HepG2 (cell line): ENCODE data around the gene MTHFD2. TPM values are rescaled to one million over a fixed set of nuclear protein-coding genes. Genes with fewer than 3 reads are reported as not detected.

ENCODE experiments used
- AFF4 ChIP-seq: sonication (generic); formaldehyde crosslinking; IDR thresholded peaks from 2 replicates; pipeline ENCODE4 v1.4.0; 2020; ENCODE audit warnings: missing genetic modification reagents
- ATF3 ChIP-seq: sonication (generic); formaldehyde crosslinking; IDR thresholded peaks from 2 replicates; pipeline ENCODE4 v1.4.0; 2020; ENCODE audit warnings: missing genetic modification reagents
- CERS6 ChIP-seq: sonication (generic); formaldehyde crosslinking; IDR thresholded peaks from 2 replicates; pipeline ENCODE4 v1.5.0; 2020; ENCODE audit warnings: missing genetic modification reagents
- ELF4 ChIP-seq: sonication (generic); formaldehyde crosslinking; IDR thresholded peaks from 2 replicates; pipeline ENCODE4 v1.5.0; 2020; ENCODE audit warnings: missing genetic modification reagents, mild to moderate bottlenecking, moderate library complexity, borderline replicate concordance
- GPBP1L1 ChIP-seq: sonication (generic); formaldehyde crosslinking; IDR thresholded peaks from 2 replicates; pipeline ENCODE4 v1.5.0; 2020; ENCODE audit warnings: mild to moderate bottlenecking, missing genetic modification reagents
- GTF2F1 ChIP-seq: fragments of 150-350 bp; IDR thresholded peaks from 2 replicates; pipeline ENCODE4 v1.6.1; 2014; ENCODE audit warnings: low read length
- HOXD1 ChIP-seq: sonication (generic); formaldehyde crosslinking; IDR thresholded peaks from 2 replicates; pipeline ENCODE4 v1.5.0; 2020; ENCODE audit warnings: missing genetic modification reagents
- MYNN ChIP-seq: sonication (generic); formaldehyde crosslinking; IDR thresholded peaks from 2 replicates; pipeline ENCODE4 v1.4.0; 2020; ENCODE audit warnings: mild to moderate bottlenecking, low read depth, missing genetic modification reagents
- NCOA5 ChIP-seq: sonication (generic); formaldehyde crosslinking; IDR thresholded peaks from 2 replicates; pipeline ENCODE4 v1.4.0; 2020; ENCODE audit warnings: missing genetic modification reagents
- PHF20 ChIP-seq: sonication (generic); formaldehyde crosslinking; IDR thresholded peaks from 2 replicates; pipeline ENCODE4 v1.5.0; 2020; ENCODE audit warnings: mild to moderate bottlenecking, missing genetic modification reagents
- RFX1 ChIP-seq: fragments of 450-650 bp; IDR thresholded peaks from 2 replicates; pipeline ENCODE4 v1.6.1; 2017
- SMYD3 ChIP-seq: sonication (generic); formaldehyde crosslinking; IDR thresholded peaks from 2 replicates; pipeline ENCODE4 v1.8.1; 2023; ENCODE audit warnings: mild to moderate bottlenecking, missing genetic modification reagents
- TGIF2 ChIP-seq: IDR thresholded peaks from 2 replicates; pipeline ENCODE4 v1.6.1; 2016; ENCODE audit warnings: control low read depth, missing compliant biosample characterization
- ZBTB26 ChIP-seq: IDR thresholded peaks from 2 replicates; pipeline ENCODE4 v1.6.1; 2016; ENCODE audit warnings: missing compliant biosample characterization, missing genetic modification reagents, borderline replicate concordance
- ZFP37 ChIP-seq: sonication (generic); formaldehyde crosslinking; IDR thresholded peaks from 2 replicates; pipeline ENCODE4 v1.4.0; 2020; ENCODE audit warnings: missing genetic modification reagents, borderline replicate concordance
- ZMAT3 ChIP-seq: sonication (generic); formaldehyde crosslinking; conservative IDR thresholded peaks from 2 replicates; pipeline ENCODE4 v1.7.0; 2021; ENCODE audit warnings: missing genetic modification reagents
- ZNF207 ChIP-seq: fragments of 450-650 bp; IDR thresholded peaks from 2 replicates; pipeline ENCODE4 v1.6.1; 2016; ENCODE audit warnings: antibody characterized with exemption, borderline replicate concordance
- ZNF263 ChIP-seq: sonication (generic); formaldehyde crosslinking; IDR thresholded peaks from 2 replicates; pipeline ENCODE4 v1.4.0; 2020; ENCODE audit warnings: missing genetic modification reagents
- ZNF350 ChIP-seq: sonication (generic); formaldehyde crosslinking; IDR thresholded peaks from 2 replicates; pipeline ENCODE4 v1.4.0; 2020; ENCODE audit warnings: mild to moderate bottlenecking, low read depth, missing genetic modification reagents, borderline replicate concordance
- ZNF567 ChIP-seq: sonication (generic); formaldehyde crosslinking; IDR thresholded peaks from 2 replicates; pipeline ENCODE4 v1.8.1; 2023; ENCODE audit warnings: mild to moderate bottlenecking, missing genetic modification reagents, borderline replicate concordance
- ZNF691 ChIP-seq: sonication (generic); formaldehyde crosslinking; IDR thresholded peaks from 2 replicates; pipeline ENCODE4 v1.4.0; 2020; ENCODE audit warnings: missing genetic modification reagents, low read depth, mild to moderate bottlenecking, borderline replicate concordance
- ZNF724P ChIP-seq: sonication (generic); formaldehyde crosslinking; IDR thresholded peaks from 2 replicates; pipeline ENCODE4 v1.8.0; 2022; ENCODE audit warnings: missing genetic modification reagents, borderline replicate concordance
- polyA plus RNA-seq, 8 experiments: library from polyadenylated mRNA; depleted of rRNA in 3 of 8; stranded (reverse) in 7 of 8; unstranded in 1 of 8; fragments of >200 nt; fragmentation: Illumina TruSeq in 4 of 8; extraction: Trizol in 4 of 8; gene quantifications; 2 replicates each; pipeline versions ENCODE4 v1.2.1 to v1.2.3, GENCODE V29; 2011 to 2016; ENCODE audit warnings: low read depth in 4 of 8, missing spikeins in 1 of 8, mixed read lengths in 1 of 8; ENCODE audit not compliant: insufficient read depth in 1 of 8
- total RNA-seq, 5 experiments: library from RNA; depleted of rRNA; stranded (reverse); fragments of >200 nt; fragmentation: Illumina TruSeq; extraction: Trizol; gene quantifications; 2 replicates each; pipeline ENCODE4 v1.2.3, GENCODE V29; 2016; ENCODE audit warnings: low read depth in 1 of 5

The MTHFD2 gene
- total and polyA plus RNA-seq, 2 of the 13 experiments (the other 11 are each of a cell fraction or from before 2014, with no cell fraction given), result 188 to 269 TPM

- TF ChIP-seq ZBTB26 (CRISPR knock-in tag) (0 out of 2 replicates have a peak, but pooled peaks have one; percentile 2), AFF4 (CRISPR knock-in tag) (no peak), ZNF350 (CRISPR knock-in tag) (no peak), ZNF724P (CRISPR knock-in tag) (no peak), PHF20 (CRISPR knock-in tag) (peak; percentile 24), RFX1 (no peak), ATF3 (no peak), GTF2F1 (no peak), ZNF207 (no peak), NCOA5 (CRISPR knock-in tag) (no peak), ZNF263 (CRISPR knock-in tag) (no peak), CERS6 (CRISPR knock-in tag) (no peak), SMYD3 (CRISPR knock-in tag) (no peak), MYNN (CRISPR knock-in tag) (no peak), TGIF2 (0 out of 2 replicates have a peak, but pooled peaks have one; percentile 25), GPBP1L1 (CRISPR knock-in tag) (no peak), ZFP37 (0 out of 2 replicates have a peak, but pooled peaks have one; percentile 16), ZNF567 (peak; percentile 50; the same call in 1 of the 2 replicates), ZNF691 (CRISPR knock-in tag) (no peak), ELF4 (CRISPR knock-in tag) (no peak), ZMAT3 (CRISPR knock-in tag) (no peak), HOXD1 (CRISPR knock-in tag) (no peak)
These were observed 19.2 kb upstream of the MTHFD2 start (continued) for GRCh38 chr2:74179063-74179865.
